ENCODE data around the gene C4orf54.

C4orf54 gene

GRCh38 chr4:99642725-99643489 lies 14.7 kb downstream of the C4orf54 start:
- Histone ChIP-seq H3K4me3 (ENCODE audit: insufficient read depth in 1 of 2, low read depth in 1 of 2, low read length in 2 of 2) (no peak overlapping the region), H3K27me3 (ENCODE audit: control insufficient read depth in 1 of 2, insufficient read depth in 1 of 2, low read length in 2 of 2) (no peaks in the 10 kb centered on the region), H4K8ac (ENCODE audit: low read length) (no peak overlapping the region), H2AFZ (ENCODE audit: low read depth, low read length) (no peak overlapping the region), H3K27ac (ENCODE audit: low read length, poor library complexity, severe bottlenecking) (no peak overlapping the region), H3K79me1 (replicated peaks; ENCODE audit: low read length, poor library complexity, severe bottlenecking) (no peaks in the 10 kb centered on the region), H3K4me1 (ENCODE audit: control insufficient read depth, insufficient read depth, low read depth, low read length) (no peaks in the 10 kb centered on the region), H2BK12ac (ENCODE audit: low read length in 2 of 2) (no peak overlapping the region), H3K14ac (ENCODE audit: low read length in 2 of 2) (no peak overlapping the region), H3K23ac (ENCODE audit: low read length in 2 of 2) (no peak overlapping the region), H3K9me3 (ENCODE audit: control insufficient read depth, low read length) (no peaks in the 10 kb centered on the region), H2AK5ac (ENCODE audit: low read length, severe bottlenecking) (no peak overlapping the region), H2BK15ac (ENCODE audit: low read depth, poor library complexity, severe bottlenecking) (no peak overlapping the region), H3K36me3 (ENCODE audit: control insufficient read depth in 1 of 2, insufficient read depth in 2 of 2, low read depth in 1 of 2, low read length in 2 of 2) (no peaks in the 10 kb centered on the region), H3K9ac (ENCODE audit: low read length) (no peak overlapping the region), H3K4ac (ENCODE audit: low read depth in 1 of 2, low read length in 2 of 2) (no peak overlapping the region), H3K18ac (ENCODE audit: low read depth in 1 of 2, low read length in 2 of 2) (no peak overlapping the region), H2BK5ac (ENCODE audit: low read depth, low read length, poor library complexity, severe bottlenecking) (no peak overlapping the region), H3K4me2 (ENCODE audit: low read length, poor library complexity, severe bottlenecking) (no peak overlapping the region), H4K91ac (ENCODE audit: low read length) (no peak overlapping the region), H2BK120ac (ENCODE audit: low read depth, low read length) (no peak overlapping the region)
- no peak for DNase-seq
- 86% methylated on average over 6 of the region's 7 CpGs for WGBS

DNA sequence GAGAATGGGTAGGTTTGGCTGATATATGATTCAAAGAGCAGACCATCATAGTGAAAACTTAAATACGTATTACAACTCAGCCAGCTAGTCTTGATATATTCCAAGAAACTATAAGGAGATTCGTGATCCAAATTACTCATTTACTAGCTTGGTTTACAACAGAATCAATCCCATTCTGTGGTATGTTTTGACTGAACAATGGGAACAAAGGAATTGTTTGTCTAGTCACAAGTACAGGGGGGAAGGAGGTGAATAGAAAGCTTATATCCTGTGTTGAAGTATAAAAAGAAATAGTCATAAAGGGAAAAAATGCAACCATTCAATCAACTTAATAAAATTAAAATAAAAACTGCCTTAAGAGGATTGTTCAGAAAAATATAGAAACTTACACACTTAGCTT lies 17.0 kb downstream of the C4orf54 start:
- no peak overlapping the region for H3K4ac ChIP-seq (ENCODE audit: low read depth in 1 of 2, low read length in 2 of 2)
- no peak for DNase-seq
- no peak overlapping the region for H2BK120ac ChIP-seq (ENCODE audit: low read depth, low read length)

GRCh38 chr4:99637174-99637573 lies 20.5 kb downstream of the C4orf54 start:
- no peak overlapping the region for H3K18ac ChIP-seq (ENCODE audit: low read depth in 1 of 2, low read length in 2 of 2)
- no peak overlapping the region for H2BK120ac ChIP-seq (ENCODE audit: low read depth, low read length)
- no peak overlapping the region for H3K14ac ChIP-seq (ENCODE audit: low read length in 2 of 2)
- no peak for DNase-seq
- no peaks in the 10 kb centered on the region for H3K27me3 ChIP-seq (ENCODE audit: control insufficient read depth in 1 of 2, insufficient read depth in 1 of 2, low read length in 2 of 2)
- no peak overlapping the region for H3K4ac ChIP-seq (ENCODE audit: low read depth in 1 of 2, low read length in 2 of 2)
- no peak overlapping the region for H2BK15ac ChIP-seq (ENCODE audit: low read depth, poor library complexity, severe bottlenecking)
- no peaks in the 10 kb centered on the region for H3K36me3 ChIP-seq (ENCODE audit: control insufficient read depth in 1 of 2, insufficient read depth in 2 of 2, low read depth in 1 of 2, low read length in 2 of 2)
- H3K23ac ChIP-seq (ENCODE audit: low read length in 2 of 2) = no peak overlapping the region
- no peak overlapping the region for H3K4me2 ChIP-seq (ENCODE audit: low read length, poor library complexity, severe bottlenecking)
- H4K8ac ChIP-seq (ENCODE audit: low read length) = no peak overlapping the region
- H2AK5ac ChIP-seq (ENCODE audit: low read length, severe bottlenecking) = no peak overlapping the region
- H2BK5ac ChIP-seq (ENCODE audit: low read depth, low read length, poor library complexity, severe bottlenecking) = no peak overlapping the region
- H3K9me3 ChIP-seq (ENCODE audit: control insufficient read depth, low read length) = no peaks in the 10 kb centered on the region
- H3K27ac ChIP-seq (ENCODE audit: low read length, poor library complexity, severe bottlenecking) = no peak overlapping the region
- no peak overlapping the region for H3K4me3 ChIP-seq (ENCODE audit: insufficient read depth in 1 of 2, low read depth in 1 of 2, low read length in 2 of 2)
- H3K4me1 ChIP-seq (ENCODE audit: control insufficient read depth, insufficient read depth, low read depth, low read length) = peaks cover 1% of the 10 kb centered on the region
- WGBS = 81% methylated on average over 4 of the region's 5 CpGs
- no peak overlapping the region for H2BK12ac ChIP-seq (ENCODE audit: low read length in 2 of 2)
- H4K91ac ChIP-seq (ENCODE audit: low read length) = no peak overlapping the region
- no peaks in the 10 kb centered on the region for H3K79me1 ChIP-seq (replicated peaks; ENCODE audit: low read length, poor library complexity, severe bottlenecking)
- no peak overlapping the region for H2AFZ ChIP-seq (ENCODE audit: low read depth, low read length)
- H3K9ac ChIP-seq (ENCODE audit: low read length) = no peak overlapping the region

More for the DNA sequence above, 17.0 kb downstream of the C4orf54 start:
- H3K23ac ChIP-seq (ENCODE audit: low read length in 2 of 2) = no peak overlapping the region
- no peak overlapping the region for H4K8ac ChIP-seq (ENCODE audit: low read length)
- no peak overlapping the region for H2BK15ac ChIP-seq (ENCODE audit: low read depth, poor library complexity, severe bottlenecking)
- H3K4me2 ChIP-seq (ENCODE audit: low read length, poor library complexity, severe bottlenecking) = no peak overlapping the region
- no peaks in the 10 kb centered on the region for H3K79me1 ChIP-seq (replicated peaks; ENCODE audit: low read length, poor library complexity, severe bottlenecking)
- no peaks in the 10 kb centered on the region for H3K27me3 ChIP-seq (ENCODE audit: control insufficient read depth in 1 of 2, insufficient read depth in 1 of 2, low read length in 2 of 2)
- H3K4me3 ChIP-seq (ENCODE audit: insufficient read depth in 1 of 2, low read depth in 1 of 2, low read length in 2 of 2) = no peak overlapping the region
- H3K14ac ChIP-seq (ENCODE audit: low read length in 2 of 2) = no peak overlapping the region
- no CpG with 5 or more reads among the region's 2 CpGs for WGBS
- H2BK12ac ChIP-seq (ENCODE audit: low read length in 2 of 2) = no peak overlapping the region
- H2BK5ac ChIP-seq (ENCODE audit: low read depth, low read length, poor library complexity, severe bottlenecking) = no peak overlapping the region
- H3K9me3 ChIP-seq (ENCODE audit: control insufficient read depth, low read length) = no peaks in the 10 kb centered on the region
- H3K9ac ChIP-seq (ENCODE audit: low read length) = no peak overlapping the region
- no peak overlapping the region for H2AFZ ChIP-seq (ENCODE audit: low read depth, low read length)
- no peaks in the 10 kb centered on the region for H3K4me1 ChIP-seq (ENCODE audit: control insufficient read depth, insufficient read depth, low read depth, low read length)
- H3K18ac ChIP-seq (ENCODE audit: low read depth in 1 of 2, low read length in 2 of 2) = no peak overlapping the region
- H2AK5ac ChIP-seq (ENCODE audit: low read length, severe bottlenecking) = no peak overlapping the region
- H4K91ac ChIP-seq (ENCODE audit: low read length) = no peak overlapping the region
- no peak overlapping the region for H3K27ac ChIP-seq (ENCODE audit: low read length, poor library complexity, severe bottlenecking)
- H3K36me3 ChIP-seq (ENCODE audit: control insufficient read depth in 1 of 2, insufficient read depth in 2 of 2, low read depth in 1 of 2, low read length in 2 of 2) = no peaks in the 10 kb centered on the region

DNA sequence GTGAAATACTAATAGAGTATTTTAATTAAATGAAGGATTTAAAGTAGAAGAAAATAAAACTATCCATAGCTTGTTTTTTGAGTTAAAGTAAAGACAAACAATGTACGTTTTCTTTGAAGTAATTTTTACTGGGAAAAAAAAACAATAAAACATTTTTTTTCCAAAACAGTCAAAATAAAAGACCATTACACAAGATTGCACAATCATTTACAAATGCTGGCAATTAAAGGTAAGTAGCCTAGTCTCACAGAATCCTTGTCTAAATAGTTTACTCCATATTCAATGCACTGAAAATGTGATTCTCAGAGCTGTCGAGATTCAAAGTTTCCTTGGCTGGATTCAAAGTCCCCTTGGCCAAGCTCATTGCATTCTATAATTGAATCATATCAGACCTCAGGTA lies 21.2 kb downstream of the C4orf54 start:
- Histone ChIP-seq H3K18ac (ENCODE audit: low read depth in 1 of 2, low read length in 2 of 2) (no peak overlapping the region), H3K9ac (ENCODE audit: low read length) (no peak overlapping the region), H3K9me3 (ENCODE audit: control insufficient read depth, low read length) (no peaks in the 10 kb centered on the region), H2BK120ac (ENCODE audit: low read depth, low read length) (no peak overlapping the region), H4K8ac (ENCODE audit: low read length) (no peak overlapping the region), H2AK5ac (ENCODE audit: low read length, severe bottlenecking) (no peak overlapping the region), H4K91ac (ENCODE audit: low read length) (no peak overlapping the region), H3K4ac (ENCODE audit: low read depth in 1 of 2, low read length in 2 of 2) (no peak overlapping the region), H3K23ac (ENCODE audit: low read length in 2 of 2) (no peak overlapping the region), H2AFZ (ENCODE audit: low read depth, low read length) (no peak overlapping the region), H3K14ac (ENCODE audit: low read length in 2 of 2) (no peak overlapping the region), H3K27me3 (ENCODE audit: control insufficient read depth in 1 of 2, insufficient read depth in 1 of 2, low read length in 2 of 2) (no peaks in the 10 kb centered on the region), H2BK15ac (ENCODE audit: low read depth, poor library complexity, severe bottlenecking) (no peak overlapping the region), H3K27ac (ENCODE audit: low read length, poor library complexity, severe bottlenecking) (no peak overlapping the region), H3K79me1 (replicated peaks; ENCODE audit: low read length, poor library complexity, severe bottlenecking) (no peaks in the 10 kb centered on the region), H2BK5ac (ENCODE audit: low read depth, low read length, poor library complexity, severe bottlenecking) (no peak overlapping the region), H3K4me3 (ENCODE audit: insufficient read depth in 1 of 2, low read depth in 1 of 2, low read length in 2 of 2) (no peak overlapping the region), H3K4me1 (ENCODE audit: control insufficient read depth, insufficient read depth, low read depth, low read length) (peaks cover 2% of the 10 kb centered on the region), H2BK12ac (ENCODE audit: low read length in 2 of 2) (no peak overlapping the region), H3K4me2 (ENCODE audit: low read length, poor library complexity, severe bottlenecking) (no peak overlapping the region), H3K36me3 (ENCODE audit: control insufficient read depth in 1 of 2, insufficient read depth in 2 of 2, low read depth in 1 of 2, low read length in 2 of 2) (no peaks in the 10 kb centered on the region)
- no peak for DNase-seq
- WGBS = 97% methylated on average over 2 of the region's 2 CpGs
